ENCODE data around the gene SEPSECS.

The SEPSECS gene

DNA sequence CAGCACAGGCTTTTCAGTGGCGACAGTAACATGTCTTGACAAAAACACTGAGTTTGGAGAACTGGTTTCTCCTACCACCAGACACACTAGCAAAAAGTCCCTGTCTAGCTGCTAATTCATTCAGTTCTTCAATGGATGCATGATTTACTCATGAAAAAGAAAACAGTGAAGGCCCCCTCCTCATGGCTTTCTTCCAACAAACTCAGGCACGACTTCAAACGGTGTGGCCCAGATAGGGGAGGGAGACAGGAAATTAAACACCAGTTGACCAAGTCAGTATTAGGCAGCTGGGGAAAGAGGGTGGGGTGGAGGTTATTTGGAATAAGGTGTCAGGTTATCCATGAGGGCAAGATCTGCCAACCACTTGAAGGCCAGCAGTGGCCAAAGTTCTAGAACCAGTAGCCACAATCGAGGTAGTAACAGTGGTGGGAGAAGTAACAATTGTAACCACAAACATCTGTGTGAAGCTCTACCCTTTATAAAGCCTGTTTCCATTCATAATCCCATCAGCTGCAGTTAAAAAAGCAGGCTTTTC is 60.2 kb downstream of the SEPSECS start (continued):
- TF ChIP-seq ARNTL (CRISPR knock-in tag; IDR thresholded peaks at IDR 0.05; ENCODE audit: borderline replicate concordance, low read depth) = no peak
- no peak for TF ChIP-seq ZFP30 (CRISPR knock-in tag; IDR thresholded peaks at IDR 0.05)

DNA sequence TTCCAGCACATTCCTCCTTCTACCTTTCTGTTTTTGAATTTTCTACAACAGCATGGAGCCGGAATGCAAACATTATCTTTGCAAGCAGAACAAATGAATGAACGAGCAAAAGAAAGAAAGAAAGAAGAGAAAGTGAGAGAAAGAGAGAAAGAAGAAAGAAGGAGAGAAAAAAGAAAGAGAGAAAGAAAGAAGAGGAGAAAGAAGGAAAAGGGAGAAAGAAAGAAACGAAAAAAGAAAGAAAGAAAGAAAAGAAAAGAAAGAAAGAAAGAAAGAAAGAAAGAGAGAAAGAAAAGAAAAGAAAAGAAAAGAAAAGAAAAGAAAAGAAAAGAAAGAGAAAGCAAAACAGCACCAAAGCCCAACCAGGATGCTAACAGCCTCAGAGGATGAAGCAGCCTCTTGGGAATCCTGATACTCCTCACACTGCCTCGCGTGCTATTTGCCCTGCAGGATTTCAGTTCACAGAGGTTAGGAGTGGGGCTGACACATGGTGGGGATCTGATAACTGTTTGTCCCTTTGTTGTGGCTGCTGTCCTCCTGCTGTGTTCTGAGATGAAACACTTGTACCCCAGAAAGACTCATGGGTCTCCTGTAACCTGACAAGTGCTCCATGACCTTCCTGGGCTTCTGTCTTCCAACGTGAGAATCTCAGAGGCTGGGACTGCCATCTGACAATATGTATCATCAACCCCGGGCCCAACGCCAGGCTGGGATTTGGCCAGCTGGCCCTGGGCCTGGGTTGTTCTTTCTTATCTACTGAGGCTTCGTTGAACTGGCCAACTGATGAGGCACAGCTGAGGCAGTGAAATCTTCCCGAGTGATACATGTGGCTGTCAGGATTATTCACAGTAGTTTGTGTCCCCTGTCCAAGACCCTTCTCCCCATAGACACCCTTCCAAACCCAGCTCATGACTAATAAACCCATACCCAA is 61.0 kb downstream of the SEPSECS start:
- peak; percentile 79 for ATAC-seq

GRCh38 chr4:25096981-25097443 is 63.2 kb downstream of the SEPSECS start:
- ATAC-seq = no peak
- no peak for TF ChIP-seq TCF4 (CRISPR knock-in tag; IDR thresholded peaks at IDR 0.05; ENCODE audit: borderline replicate concordance)
- TF ChIP-seq ZFP3 (CRISPR knock-in tag; IDR thresholded peaks at IDR 0.05) = no peak
- TF ChIP-seq ZFP30 (CRISPR knock-in tag; IDR thresholded peaks at IDR 0.05) = no peak
- no peak for TF ChIP-seq TSHZ2 (CRISPR knock-in tag; IDR thresholded peaks at IDR 0.05)
- no peak for TF ChIP-seq ZNF70 (CRISPR knock-in tag; IDR thresholded peaks at IDR 0.05)
- TF ChIP-seq TOX (CRISPR knock-in tag; IDR thresholded peaks at IDR 0.05; ENCODE audit: borderline replicate concordance) = no peak
- TF ChIP-seq PPARA (CRISPR knock-in tag; IDR thresholded peaks at IDR 0.05; ENCODE audit: borderline replicate concordance) = no peak
- TF ChIP-seq PATZ1 (CRISPR knock-in tag; IDR thresholded peaks at IDR 0.05; ENCODE audit: borderline replicate concordance) = no peak
- no peak for TF ChIP-seq ZNF565 (CRISPR knock-in tag; conservative IDR thresholded peaks at IDR 0.05; ENCODE audit: low read depth)
- TF ChIP-seq GLIS3 (CRISPR knock-in tag; IDR thresholded peaks at IDR 0.05) = no peak
- TF ChIP-seq, protein P1, sequence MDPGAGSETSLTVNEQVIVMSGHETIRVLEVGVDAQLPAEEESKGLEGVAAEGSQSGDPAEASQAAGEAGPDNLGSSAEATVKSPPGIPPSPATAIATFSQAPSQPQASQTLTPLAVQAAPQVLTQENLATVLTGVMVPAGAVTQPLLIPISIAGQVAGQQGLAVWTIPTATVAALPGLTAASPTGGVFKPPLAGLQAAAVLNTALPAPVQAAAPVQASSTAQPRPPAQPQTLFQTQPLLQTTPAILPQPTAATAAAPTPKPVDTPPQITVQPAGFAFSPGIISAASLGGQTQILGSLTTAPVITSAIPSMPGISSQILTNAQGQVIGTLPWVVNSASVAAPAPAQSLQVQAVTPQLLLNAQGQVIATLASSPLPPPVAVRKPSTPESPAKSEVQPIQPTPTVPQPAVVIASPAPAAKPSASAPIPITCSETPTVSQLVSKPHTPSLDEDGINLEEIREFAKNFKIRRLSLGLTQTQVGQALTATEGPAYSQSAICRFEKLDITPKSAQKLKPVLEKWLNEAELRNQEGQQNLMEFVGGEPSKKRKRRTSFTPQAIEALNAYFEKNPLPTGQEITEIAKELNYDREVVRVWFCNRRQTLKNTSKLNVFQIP (CRISPR knock-in tag; IDR thresholded peaks at IDR 0.05; ENCODE audit: borderline replicate concordance, low read depth) = no peak
- no peak for TF ChIP-seq ISL1 (CRISPR knock-in tag; IDR thresholded peaks at IDR 0.05)
- no peak for TF ChIP-seq ZNF8 (CRISPR knock-in tag; IDR thresholded peaks at IDR 0.05)
- TF ChIP-seq CSRNP3 (CRISPR knock-in tag; IDR thresholded peaks at IDR 0.05) = no peak

More for the DNA sequence above, 61.0 kb downstream of the SEPSECS start:
- TF ChIP-seq ZFP3 (CRISPR knock-in tag; IDR thresholded peaks at IDR 0.05) (0 out of 2 replicates have a peak, but pooled peaks have one; percentile 56), ISL1 (CRISPR knock-in tag; IDR thresholded peaks at IDR 0.05) (peak; percentile 19; the same call in 1 of the 2 replicates), BACH2 (CRISPR knock-in tag; IDR thresholded peaks at IDR 0.05; ENCODE audit: borderline replicate concordance) (no peak)

- ATAC-seq = no peak
- TF ChIP-seq ZNF70 (CRISPR knock-in tag; IDR thresholded peaks at IDR 0.05) = no peak
- no peak for TF ChIP-seq ESRRG (CRISPR knock-in tag; IDR thresholded peaks at IDR 0.05)
- TF ChIP-seq ZNF565 (CRISPR knock-in tag; conservative IDR thresholded peaks at IDR 0.05; ENCODE audit: low read depth) = no peak
- no peak for TF ChIP-seq ISL1 (CRISPR knock-in tag; IDR thresholded peaks at IDR 0.05)
- TF ChIP-seq ARNTL (CRISPR knock-in tag; IDR thresholded peaks at IDR 0.05; ENCODE audit: borderline replicate concordance, low read depth) = no peak
- no peak for TF ChIP-seq GLIS3 (CRISPR knock-in tag; IDR thresholded peaks at IDR 0.05)
- no peak for TF ChIP-seq ZFP3 (CRISPR knock-in tag; IDR thresholded peaks at IDR 0.05)
- no peak for TF ChIP-seq CSRNP3 (CRISPR knock-in tag; IDR thresholded peaks at IDR 0.05)
- no peak for TF ChIP-seq BACH2 (CRISPR knock-in tag; IDR thresholded peaks at IDR 0.05; ENCODE audit: borderline replicate concordance)
- no peak for TF ChIP-seq CREB5 (CRISPR knock-in tag; IDR thresholded peaks at IDR 0.05; ENCODE audit: low read depth)
Observed at GRCh38 chr4:25096251-25096980, 63.8 kb downstream of the SEPSECS start.
